GM19395 (cell line): Measurements from ENCODE around the gene CYB561D2.

Experiments
- ATAC-seq: cut with Tn5 transposase; IDR thresholded peaks from one replicate; pipeline ENCODE4 v1.9.1; 2021; ENCODE audit warnings: mild to moderate bottlenecking, moderate library complexity; ENCODE audit not compliant: unreplicated experiment

The CYB561D2 gene

DNA sequence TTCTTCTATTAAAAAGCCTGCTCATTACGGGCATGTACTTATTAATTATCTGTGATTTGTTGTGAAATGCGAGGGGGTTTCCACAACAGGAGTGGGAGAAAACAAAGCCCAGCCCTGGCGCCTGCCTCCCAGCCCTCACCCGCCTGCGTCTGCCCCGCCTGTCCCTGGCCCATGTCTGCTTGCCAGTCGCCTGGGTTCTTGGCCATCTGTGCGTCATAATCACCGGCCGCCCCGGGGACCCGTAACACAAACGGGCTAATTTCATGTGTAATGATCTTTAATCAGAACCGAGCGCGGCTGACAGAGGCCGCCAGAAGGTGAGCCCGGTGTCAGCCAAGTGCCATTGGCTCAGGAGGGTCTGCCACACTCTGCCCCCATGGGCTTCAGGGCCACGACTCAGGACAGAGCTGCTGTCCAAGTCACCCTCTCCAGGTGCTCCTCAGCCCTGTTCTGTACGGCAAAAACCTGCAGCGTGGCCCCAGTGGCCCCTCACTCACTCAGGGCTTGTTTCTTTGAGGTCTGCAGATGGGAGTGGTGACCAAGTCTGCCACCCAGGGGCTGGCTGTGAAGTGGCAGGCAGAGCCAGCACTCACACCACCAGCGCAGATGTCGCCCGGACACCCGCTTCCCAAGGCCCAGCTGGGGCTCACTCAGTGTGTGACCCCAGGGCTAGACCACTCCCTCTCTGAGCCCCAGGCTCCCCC is 37.5 kb downstream of the CYB561D2 start:
- ATAC-seq, result no peak

DNA sequence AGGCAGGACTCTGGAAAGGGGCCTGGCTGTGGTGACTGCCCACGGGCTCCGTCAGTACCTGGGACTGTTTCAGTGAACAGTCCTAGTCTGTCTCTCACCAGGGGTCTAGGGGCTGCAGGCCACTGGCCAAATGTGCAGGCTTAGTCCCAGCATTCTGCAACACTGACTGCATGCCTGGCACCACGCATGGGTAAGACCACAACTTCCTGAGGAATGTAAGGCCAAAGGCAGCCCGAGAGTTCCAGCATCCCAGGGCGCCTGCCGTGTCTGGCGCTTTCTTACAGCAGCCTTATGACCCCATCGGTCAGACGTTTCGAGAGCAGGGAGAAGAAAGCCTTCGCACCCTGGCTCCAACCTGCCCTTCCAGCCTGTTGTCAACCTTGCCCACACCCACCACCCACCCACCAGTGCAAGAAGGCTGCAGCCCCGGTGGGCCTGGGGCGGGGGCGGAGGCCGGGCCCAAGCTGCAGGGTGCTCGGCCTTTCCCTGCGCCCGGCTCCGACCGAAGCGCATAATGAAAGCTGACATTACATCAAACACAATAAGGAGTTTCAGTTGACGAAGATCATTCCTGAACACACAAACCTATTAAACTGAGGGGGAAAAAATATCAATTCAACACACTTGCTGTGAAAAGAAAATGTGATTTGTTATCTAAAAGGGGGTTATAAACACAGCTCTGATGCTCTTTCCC is 38.2 kb downstream of the CYB561D2 start:
- no peak for ATAC-seq

DNA sequence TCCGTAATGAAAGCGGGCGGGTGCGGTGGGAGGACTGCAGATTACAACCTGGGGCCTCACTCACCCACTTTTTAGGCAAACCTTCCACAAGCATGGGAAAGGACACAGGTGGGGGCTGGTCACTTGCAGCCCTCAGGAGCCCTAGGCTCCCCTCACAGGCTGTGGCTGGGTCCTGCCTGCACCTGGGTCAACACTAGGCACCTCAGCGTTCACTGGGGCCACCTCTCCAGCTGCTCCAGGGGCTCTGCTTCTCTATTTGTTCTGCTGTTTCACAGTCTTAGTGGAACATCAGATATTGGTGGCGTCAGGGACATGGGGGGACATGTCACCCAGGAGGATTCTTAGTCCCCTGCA is 38.7 kb downstream of the CYB561D2 start:
- ATAC-seq, result no peak

DNA sequence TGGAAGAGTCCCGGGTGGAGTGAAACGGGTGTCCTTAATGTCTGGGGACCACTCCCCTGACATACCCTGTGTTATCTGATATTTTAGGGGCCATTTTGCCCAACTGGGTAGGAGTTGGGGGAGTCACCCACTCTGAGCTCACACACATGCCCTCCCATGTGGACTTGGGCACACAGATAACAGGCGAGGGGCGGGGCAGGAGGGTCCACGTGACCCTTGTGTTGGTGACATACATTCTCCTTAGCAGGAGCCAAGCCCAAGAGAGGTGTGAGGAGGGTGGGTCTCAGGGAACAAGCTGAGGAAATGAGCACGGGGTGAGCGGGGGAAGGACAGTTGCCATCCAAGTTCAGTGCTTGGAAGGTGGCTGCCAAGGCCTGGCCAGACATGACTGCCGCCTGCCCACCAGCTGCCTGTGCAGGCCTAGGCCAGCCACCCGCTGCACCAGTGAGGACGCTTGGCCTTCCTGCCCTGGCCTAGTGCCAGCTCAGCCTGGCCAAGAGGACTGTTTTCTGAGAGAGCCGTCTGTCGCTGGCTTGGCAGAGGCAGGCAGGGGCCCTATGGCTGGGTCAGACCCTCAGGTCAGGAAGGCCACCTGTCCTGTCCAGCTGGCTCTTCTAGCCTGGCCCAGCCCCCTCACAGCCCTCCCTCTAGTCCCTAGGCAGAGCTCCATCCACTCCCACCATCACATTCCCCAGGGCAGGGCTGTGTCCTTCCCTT is 40.0 kb downstream of the CYB561D2 start:
- ATAC-seq, result no peak

DNA sequence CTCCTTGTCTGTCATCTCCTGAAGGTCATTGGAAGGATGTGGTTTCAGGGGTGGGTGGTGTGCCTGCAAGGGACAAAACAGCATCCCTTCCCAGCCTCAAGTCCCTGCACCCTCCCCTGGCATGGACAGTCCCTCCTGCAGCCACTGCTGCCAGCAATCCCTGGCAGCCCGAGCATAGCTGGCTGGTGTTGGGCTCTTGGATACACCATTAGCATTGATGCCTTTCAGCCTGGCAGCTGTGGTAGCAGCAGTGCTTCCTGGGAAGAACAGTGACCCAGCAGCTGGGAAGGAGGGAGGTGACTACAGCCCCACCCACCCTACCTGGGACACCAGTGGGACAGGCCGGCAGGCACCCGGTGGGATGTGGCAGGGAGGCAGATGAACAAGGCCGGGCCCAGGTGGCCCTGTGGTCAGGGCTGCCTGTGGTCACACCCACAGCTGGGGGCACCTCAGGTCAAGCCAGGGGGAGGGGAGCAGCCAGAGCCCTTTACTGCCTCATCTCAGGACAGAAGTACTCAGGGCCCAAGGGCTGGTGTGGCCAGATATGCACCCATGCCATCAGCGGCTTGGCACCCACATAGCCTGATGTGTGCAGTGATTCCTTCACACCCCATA is 41.5 kb downstream of the CYB561D2 start:
- no peak for ATAC-seq

DNA sequence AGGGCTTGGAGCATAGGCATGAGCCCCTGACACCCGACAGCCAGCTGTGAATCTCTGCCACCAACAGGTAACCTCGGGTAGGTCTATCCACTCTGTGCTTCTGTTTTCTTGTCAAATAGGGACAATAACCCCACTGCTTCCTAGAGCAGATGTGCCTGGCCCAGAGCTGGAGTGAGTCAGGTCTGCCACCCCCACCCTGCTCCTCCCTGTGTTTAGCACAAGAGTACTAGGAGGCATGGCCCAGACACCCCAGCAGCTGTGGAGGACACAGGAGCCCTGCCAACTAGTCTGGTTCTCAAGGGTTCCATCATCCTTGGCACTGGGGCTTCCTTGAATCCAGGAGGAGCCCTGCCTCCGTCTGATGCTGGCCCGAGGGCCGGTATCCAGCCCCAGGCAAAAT is 42.4 kb downstream of the CYB561D2 start:
- ATAC-seq, result no peak

DNA sequence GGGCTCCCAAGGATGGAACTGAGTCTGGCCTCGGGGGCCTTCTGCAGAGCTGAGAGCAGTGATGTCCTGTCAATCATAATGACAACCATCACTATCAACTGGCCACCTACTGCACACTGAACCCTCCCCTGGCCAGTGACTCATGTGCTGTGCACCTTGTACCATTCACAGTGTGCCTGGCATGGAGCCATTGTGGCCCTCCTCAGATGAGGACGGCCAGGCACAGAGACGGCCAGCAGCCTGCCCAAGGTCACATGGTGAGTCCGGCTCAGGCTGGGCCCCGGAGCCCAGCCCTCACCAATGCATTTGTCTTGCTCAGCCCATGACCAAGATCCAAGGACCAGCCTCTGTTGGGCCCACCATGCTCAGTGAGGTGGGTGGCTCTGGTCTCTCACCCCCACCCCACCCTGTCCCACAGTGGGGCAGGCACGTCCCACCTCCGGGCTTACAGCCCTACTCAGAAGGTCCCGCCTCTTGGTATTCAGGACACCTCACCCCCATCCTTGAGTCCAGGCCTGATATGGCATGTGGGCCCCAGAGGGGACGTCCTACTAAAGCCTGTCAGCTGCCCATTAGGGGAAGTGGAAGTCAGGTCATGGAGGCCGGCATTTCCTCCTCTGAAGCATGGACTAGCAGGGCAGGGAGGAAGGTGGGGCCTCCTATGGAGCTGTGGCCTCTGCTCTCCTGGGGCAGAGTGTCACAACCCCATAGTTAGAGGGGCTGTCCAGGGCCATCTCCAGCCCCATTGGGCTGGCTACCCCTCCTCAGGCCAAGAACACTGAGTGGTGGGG is 44.6 kb downstream of the CYB561D2 start:
- no peak for ATAC-seq

DNA sequence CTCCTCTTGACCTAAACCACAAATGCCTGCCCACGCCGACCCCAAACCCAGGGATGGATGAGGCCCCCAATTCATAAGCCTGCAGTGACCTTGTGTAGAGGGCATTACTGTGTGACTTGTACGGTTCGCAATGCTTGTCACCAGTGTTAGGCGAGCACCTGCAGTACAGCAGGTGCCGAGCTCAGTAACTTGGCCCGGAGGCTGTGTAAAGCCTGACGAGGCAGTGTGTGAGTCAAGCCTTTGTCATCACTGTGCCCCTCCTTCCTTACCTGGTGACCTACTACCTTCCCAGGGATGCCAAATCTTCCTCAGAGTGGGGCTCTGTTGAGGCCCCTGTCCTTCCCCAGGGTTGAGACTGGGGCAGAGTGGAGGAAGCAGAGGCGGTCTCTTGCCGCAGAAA is 45.8 kb downstream of the CYB561D2 start:
- no peak for ATAC-seq

DNA sequence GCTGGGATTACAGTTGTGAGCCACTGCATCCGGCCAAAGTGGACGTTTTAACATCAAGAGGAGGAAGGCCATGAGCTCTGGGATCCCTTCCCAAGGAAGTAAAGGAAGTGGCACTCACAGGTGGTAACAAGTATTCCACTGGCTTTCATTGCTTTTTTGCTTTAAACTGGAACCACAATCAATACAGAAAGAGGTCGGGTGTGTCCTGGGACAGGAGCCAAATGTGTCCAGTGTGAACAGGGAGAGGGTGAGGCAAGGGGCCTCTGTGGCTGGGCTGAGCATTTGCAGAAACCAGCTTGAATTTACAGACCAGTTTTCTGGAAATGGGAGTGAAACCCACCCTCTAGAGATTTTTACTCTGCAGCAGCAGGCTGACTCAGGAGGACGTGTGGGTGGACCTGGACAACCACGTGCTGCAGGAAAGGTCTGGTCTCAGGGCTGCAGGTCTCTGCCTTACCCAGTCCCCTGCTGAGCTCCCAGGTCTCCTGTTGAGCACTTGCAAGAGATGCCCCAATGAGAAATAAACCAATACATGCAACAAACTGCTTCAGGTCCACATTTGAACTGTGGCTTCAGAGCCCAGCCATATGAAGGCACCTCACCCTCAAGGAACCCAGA is 51.4 kb downstream of the CYB561D2 start:
- no peak for ATAC-seq
